ENCODE measurements around the gene SPZ1.

The SPZ1 gene

DNA sequence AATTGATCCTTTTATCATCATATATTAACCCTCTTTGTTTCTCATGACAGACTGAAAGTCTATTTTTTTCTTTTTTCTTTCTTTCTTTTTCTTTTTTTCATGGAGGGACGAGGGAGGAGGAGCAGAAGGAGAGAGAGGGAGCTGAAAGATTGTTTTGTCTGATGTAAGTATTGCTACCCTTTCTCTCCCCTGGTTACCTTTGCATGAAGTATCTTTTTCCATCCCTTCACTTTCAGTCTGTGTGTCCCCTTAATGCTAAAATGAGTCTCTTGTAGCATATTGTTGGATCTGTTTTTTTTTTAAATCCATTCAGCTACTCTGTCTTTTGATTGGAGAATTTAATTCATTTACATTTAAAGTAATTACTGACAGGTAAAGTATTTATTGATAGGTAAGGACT is 36.4 kb upstream of the SPZ1 start:
- POLR2A ChIA-PET, result no interaction called here

DNA sequence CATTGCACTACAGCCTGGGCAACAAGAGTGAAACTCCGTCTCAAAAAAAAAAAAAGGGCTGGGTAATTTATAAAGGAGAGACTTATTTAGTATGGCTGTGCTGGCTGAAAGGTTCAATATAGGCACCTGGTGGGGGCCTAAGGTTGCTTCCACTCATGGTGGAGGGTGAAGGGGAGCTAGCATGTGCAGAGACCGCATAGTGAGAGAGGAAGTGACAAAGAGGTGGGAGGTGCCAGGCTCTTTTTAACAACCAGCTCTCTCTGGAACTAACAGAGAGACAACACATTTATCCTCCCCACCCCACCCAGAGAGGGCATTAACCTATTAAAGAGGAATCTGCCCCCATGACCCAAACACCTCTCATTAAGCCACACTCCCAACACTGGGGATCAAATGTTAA is 35.1 kb upstream of the SPZ1 start:
- POLR2A ChIA-PET, result no interaction called here
- no peak for DNase-seq (ENCODE audit: low read depth, low spot score)
- CTCF ChIA-PET, result no interaction called here
- TF ChIP-seq, protein P1, sequence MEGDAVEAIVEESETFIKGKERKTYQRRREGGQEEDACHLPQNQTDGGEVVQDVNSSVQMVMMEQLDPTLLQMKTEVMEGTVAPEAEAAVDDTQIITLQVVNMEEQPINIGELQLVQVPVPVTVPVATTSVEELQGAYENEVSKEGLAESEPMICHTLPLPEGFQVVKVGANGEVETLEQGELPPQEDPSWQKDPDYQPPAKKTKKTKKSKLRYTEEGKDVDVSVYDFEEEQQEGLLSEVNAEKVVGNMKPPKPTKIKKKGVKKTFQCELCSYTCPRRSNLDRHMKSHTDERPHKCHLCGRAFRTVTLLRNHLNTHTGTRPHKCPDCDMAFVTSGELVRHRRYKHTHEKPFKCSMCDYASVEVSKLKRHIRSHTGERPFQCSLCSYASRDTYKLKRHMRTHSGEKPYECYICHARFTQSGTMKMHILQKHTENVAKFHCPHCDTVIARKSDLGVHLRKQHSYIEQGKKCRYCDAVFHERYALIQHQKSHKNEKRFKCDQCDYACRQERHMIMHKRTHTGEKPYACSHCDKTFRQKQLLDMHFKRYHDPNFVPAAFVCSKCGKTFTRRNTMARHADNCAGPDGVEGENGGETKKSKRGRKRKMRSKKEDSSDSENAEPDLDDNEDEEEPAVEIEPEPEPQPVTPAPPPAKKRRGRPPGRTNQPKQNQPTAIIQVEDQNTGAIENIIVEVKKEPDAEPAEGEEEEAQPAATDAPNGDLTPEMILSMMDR (IDR thresholded peaks at IDR 0.05; ENCODE audit: insufficient read depth, low read length, missing control alignments), result no peak
- H3K4me3 ChIP-seq (ENCODE audit: low read depth, low read length), result no peak overlapping the region

More for the DNA sequence above, 36.4 kb upstream of the SPZ1 start:
- DNase-seq (ENCODE audit: low read depth, low spot score), result no peak
- CTCF ChIA-PET, result interaction anchor here (1.8 kb wide), 1 partner anchor 192 kb away, joined by 5 read pairs; no protein-coding TSS in a partner anchor
- TF ChIP-seq, protein P1 (IDR thresholded peaks at IDR 0.05; ENCODE audit: insufficient read depth, low read length, missing control alignments), result no peak
- no peak overlapping the region for H3K4me3 ChIP-seq (ENCODE audit: low read depth, low read length)

DNA sequence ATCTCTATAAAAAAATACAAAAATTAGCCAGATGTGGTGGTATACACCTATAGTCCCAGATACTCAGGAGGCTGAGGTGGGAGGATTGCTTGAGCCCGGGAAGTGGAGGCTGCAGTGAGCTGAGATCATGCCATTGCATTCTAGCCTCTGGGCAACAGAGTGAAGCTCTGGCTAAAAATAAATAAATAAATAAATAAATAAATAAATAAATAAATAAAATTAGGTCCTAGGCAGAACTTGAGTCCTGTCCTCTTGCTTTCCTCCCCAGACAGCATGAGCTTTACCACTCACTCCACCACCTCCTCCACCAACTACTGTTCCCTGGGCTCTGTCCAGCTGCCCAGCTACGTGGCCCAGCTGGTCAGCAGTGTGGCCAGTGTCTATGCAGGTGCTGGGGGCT is 31.6 kb upstream of the SPZ1 start:
- POLR2A ChIA-PET, result no interaction called here
- no peak for DNase-seq (ENCODE audit: low read depth, low spot score)
- no peak overlapping the region for H3K4me3 ChIP-seq (ENCODE audit: low read depth, low read length)
- CTCF ChIA-PET, result no interaction called here
- TF ChIP-seq, protein P1 (IDR thresholded peaks at IDR 0.05; ENCODE audit: insufficient read depth, low read length, missing control alignments), result no peak

DNA sequence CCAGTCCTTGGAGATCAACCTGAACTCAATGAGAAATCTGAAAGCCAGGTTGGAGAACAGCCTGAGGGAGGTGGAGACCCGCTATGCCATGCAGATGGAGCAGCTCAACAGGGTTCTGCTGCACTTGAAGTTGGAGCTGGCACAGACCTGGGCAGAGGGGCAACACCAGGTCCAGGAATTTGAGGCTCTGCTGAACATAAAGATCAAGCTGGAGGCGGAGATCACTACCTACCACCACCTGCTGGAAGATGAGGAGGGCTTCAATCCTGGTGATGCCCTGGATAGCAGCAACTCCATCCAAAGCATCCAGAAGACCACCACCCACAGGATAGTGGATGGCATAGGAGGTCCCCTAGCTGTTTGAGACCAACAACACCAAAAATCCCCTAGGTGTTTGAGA is 30.5 kb upstream of the SPZ1 start:
- H3K4me3 ChIP-seq (ENCODE audit: low read depth, low read length), result no peak overlapping the region
- DNase-seq (ENCODE audit: low read depth, low spot score), result no peak
- ChIA-PET POLR2A (no interaction called here), CTCF (no interaction called here)
- TF ChIP-seq, protein P1 (IDR thresholded peaks at IDR 0.05; ENCODE audit: insufficient read depth, low read length, missing control alignments), result no peak

DNA sequence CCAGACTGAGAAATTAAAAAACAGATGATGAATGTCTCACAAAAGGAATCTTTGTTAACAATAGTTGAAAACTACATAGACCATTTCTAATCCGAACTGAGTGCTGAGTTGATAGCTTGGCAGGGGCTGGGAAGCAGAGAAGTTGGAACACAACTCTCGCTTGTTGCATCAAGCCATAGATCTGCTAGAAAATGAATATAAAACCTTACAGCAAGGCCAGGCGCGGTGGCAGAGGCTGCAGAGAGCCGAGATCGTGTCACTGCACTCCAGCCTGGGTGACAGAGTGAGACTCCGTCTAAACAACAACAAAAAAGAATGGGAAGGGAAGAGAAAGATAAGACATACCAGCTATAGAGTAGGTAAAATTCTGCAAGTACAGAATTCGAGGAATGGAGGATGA is 28.0 kb upstream of the SPZ1 start:
- POLR2A ChIA-PET, result interaction anchor here (0.6 kb wide), 1 partner anchor 79 kb away, joined by 3 read pairs; no protein-coding TSS in a partner anchor
- DNase-seq (ENCODE audit: low read depth, low spot score), result no peak

DNA sequence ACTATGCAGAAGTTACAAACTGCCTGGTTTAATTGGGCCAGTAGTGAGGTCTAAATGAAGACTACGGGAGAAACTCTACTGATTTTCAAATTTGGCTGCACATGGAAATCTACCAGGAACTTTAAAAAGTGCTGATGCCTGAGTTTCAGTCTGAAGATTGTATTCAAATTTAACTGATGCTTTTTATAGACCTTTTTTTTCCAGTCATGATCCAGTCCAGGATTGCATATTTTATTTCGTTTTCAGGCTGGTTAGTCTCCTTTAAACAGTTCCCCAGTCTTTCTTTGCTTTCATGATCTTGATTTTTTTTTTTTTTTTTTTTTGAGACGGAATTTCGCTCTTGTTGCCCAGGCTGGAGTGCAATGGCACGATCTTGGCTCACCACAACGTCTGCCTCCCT is 23.7 kb upstream of the SPZ1 start:
- DNase-seq (ENCODE audit: low read depth, low spot score), result no peak
- no peak overlapping the region for H3K4me3 ChIP-seq (ENCODE audit: low read depth, low read length)
- TF ChIP-seq, protein P1 (IDR thresholded peaks at IDR 0.05; ENCODE audit: insufficient read depth, low read length, missing control alignments), result no peak
- ChIA-PET CTCF (interaction anchor here (1.2 to 3.6 kb wide), 2 partner anchors 11 to 204 kb away, joined by 3 to 18 read pairs; no protein-coding TSS in a partner anchor), POLR2A (no interaction called here)

More for the DNA sequence above, 28.0 kb upstream of the SPZ1 start:
- H3K4me3 ChIP-seq (ENCODE audit: low read depth, low read length), result no peak overlapping the region
- TF ChIP-seq, protein P1 (IDR thresholded peaks at IDR 0.05; ENCODE audit: insufficient read depth, low read length, missing control alignments), result no peak
- CTCF ChIA-PET, result interaction anchor here (1.1 kb wide), 1 partner anchor 209 kb away, joined by 3 read pairs; no protein-coding TSS in a partner anchor
